Stimulated activated CD8-positive, alpha-beta memory T cell treated with anti-CD3 and anti-CD28 coated beads, Interleukin-4, amount 100 ng/mL, for 48 hours (primary cell): ENCODE data around the gene SEMA4F.

Experiments
- DNase-seq: peaks from one replicate; pipeline ENCODE4 v3.0.0-alpha.2; 2020

The SEMA4F gene

GRCh38 chr2:74668087-74668486 is 14.0 kb downstream of the SEMA4F start:
- no peak for DNase-seq

GRCh38 chr2:74670263-74670662 is 16.2 kb downstream of the SEMA4F start:
- no peak for DNase-seq

- no peak for DNase-seq
Observed at GRCh38 chr2:74671479-74671878, 17.4 kb downstream of the SEMA4F start.

DNA sequence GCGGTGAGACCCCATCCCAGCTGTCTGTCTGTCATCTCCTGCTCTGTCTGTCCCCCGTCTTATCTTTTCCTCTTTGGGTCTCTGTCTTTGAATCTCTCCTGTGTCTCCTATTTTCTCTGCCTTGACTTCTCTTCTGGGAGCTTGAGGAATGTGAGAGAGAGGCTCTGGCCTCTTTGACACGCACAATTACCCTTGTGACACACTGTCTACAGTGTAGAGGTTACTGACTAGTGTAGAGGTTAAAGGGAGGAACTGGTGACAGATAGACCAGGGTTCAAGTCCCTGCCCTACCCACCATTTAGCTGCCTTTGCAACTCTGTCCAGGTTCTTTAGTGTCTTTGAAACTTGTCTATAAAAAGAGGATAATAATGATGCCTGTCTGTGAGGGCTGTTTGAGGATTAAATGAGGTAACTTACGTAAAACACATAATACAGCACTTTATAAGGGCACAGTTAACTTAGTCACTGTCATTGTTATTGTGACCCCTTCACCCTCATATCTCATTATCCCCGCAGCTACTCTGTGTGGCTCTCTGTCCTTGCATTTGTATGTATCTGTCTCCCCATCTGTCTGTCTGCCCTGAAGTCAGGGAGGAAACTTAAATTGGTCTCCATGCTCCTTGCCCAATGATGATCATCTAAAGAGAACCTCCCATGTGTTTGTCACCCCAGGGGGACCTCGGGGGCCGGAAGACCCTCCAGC is 19.9 kb downstream of the SEMA4F start:
- no peak for DNase-seq

- DNase-seq, result no peak
Observed at GRCh38 chr2:74675090-74675489, 21.0 kb downstream of the SEMA4F start.

GRCh38 chr2:74676331-74676730 is 22.3 kb downstream of the SEMA4F start:
- no peak for DNase-seq

DNA sequence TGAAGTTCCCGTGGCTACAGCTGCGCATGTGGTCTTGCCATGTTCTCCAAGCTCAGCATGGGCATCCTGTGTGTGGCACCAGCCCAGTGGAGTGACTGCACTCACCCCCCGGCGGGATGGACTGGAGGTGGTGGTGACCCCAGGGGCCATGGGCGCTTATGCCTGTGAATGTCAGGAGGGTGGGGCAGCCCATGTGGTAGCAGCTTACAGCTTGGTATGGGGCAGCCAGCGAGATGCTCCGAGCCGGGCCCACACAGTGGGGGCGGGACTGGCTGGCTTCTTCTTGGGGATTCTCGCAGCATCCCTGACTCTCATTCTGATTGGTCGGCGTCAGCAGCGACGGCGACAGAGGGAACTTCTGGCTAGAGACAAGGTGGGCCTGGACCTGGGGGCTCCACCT is 25.6 kb downstream of the SEMA4F start:
- DNase-seq, result no peak

- DNase-seq, result no peak
Observed at GRCh38 chr2:74682501-74682900, 28.5 kb downstream of the SEMA4F start.

GRCh38 chr2:74685408-74685807 is 31.4 kb downstream of the SEMA4F start:
- DNase-seq, result no peak

DNA sequence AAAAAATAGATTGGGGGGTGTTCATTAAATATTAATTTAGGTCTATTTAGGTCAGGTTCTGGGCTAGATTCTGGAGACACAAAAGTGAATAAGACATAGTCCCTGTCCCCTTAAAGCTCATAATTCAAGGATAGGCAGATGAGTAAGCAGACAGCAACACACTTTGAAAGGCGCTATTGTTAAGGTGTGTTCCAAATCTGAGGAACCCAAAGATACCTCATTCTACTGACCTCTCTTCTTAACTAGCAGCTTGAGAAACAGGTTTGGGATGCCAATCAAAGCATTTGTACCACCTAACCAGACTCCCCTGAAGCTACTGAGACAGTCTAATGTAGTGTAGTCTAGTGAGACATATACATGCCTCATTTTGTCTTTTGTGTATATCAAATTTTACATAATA is 34.8 kb downstream of the SEMA4F start:
- DNase-seq, result no peak

DNA sequence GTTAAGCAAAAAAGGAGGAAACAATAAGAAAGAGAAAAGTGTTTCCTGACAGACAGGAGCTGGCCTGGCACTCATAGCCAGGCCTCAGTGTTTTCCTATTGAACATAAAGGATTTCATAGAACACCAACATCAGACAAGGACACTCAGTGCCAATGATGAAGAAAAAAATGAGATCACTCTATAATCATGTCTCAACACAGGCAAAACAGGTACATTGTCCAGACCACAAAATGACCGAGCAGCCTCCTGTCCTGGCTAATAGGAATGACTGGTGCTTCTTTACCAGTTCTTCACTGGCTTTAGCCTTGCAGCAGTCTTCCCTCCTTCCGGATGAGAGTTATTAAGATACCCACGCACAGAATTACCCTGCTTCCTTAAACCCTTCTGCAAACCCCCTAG is 35.6 kb downstream of the SEMA4F start:
- DNase-seq, result no peak

DNA sequence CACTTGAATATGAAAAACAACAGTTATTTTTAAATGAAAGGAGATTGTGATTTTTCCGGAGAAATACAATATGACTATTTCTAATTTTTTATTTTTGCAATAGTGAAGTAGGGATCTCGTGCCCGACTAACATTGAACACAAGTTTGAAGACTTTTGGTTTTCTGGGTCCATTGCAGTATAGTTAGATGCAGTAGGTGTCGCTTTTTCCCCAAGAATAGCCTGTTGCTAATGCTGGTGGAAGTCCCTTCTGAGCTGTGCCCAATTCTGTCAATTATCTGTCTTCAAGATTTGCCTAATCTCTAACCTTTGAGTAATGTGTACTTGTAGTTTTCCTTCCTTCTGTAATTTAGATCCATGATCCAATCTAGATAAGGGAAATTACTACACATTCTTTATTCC is 36.5 kb downstream of the SEMA4F start:
- no peak for DNase-seq

DNA sequence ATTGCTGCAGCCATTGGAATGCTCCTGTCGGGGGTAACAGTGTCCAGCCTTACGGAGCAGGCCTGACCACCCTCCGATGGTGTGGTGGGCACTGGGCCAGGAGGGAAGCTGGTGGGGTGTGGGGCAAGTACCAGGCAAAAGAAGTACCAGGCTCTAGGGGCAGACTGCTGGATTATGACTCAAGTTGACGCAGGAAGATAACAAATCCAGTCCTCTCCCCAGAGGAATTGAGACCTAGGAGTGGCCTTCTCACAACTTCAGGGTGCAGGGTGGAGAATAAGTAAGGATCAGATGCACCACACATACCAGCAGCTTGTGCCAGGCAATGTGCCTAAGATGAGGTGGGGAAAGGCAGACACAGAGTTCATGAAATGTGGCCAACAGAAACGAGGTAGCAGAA is 37.9 kb downstream of the SEMA4F start:
- no peak for DNase-seq

- DNase-seq, result no peak
Observed at GRCh38 chr2:74693213-74693612, 39.2 kb downstream of the SEMA4F start.

GRCh38 chr2:74693668-74694067 is 39.6 kb downstream of the SEMA4F start:
- DNase-seq, result no peak

- no peak for DNase-seq
Observed at GRCh38 chr2:74694281-74694680, 40.2 kb downstream of the SEMA4F start.

DNA sequence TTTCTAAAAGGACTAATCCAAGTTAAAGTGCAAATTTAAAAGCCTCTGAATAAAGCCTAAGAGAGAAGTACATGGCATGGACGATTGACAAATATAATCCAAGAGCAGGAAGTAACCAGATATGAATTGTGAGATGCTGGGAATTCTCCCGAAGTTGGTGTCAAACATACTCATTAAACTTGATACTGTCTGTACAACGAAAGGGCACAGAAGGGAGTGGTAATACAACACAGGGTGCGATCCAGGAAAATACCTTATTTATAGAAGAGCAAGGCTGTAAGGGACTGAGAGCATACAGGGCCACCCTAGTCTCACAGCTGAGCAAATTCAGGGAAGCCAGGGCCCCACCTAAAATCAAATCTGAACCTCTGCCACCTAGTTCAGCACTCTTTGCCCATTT is 41.6 kb downstream of the SEMA4F start:
- no peak for DNase-seq

- DNase-seq, result no peak
Observed at GRCh38 chr2:74696829-74697228, 42.8 kb downstream of the SEMA4F start.

DNA sequence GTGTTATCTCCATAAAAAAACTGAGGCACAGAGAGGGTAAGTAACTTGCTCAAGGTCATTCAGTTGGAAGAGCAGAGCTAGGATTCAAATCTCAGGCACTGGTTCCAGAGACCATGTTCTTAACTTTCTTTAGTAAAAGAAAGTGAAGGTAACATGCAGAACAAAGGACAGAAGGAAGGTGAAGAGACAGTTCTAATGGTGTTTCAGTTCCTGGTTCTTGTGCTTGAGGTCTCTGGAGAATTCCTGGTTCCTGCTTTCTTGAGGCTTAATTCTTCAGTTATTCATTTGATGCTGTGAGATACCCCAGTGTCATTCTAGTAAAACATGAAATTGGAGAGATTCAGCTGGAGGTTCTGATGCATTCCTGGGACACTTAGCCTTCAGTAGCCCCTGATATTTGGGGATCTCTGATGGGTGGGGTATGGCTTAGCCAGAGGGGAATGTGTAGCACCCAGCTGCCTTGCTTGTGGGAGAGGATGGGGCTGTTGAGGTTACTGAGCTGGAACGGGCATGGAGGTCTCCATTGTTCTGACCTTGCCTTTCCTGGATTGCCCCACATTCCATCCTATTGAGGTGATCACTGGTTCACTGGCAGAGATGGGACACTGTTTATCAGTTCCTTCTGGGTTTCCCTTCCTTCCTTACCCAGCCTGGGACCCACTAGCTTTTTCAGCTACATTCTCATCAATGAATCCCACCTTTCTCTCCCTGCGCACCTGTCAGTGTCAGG is 46.8 kb downstream of the SEMA4F start:
- no peak for DNase-seq

DNA sequence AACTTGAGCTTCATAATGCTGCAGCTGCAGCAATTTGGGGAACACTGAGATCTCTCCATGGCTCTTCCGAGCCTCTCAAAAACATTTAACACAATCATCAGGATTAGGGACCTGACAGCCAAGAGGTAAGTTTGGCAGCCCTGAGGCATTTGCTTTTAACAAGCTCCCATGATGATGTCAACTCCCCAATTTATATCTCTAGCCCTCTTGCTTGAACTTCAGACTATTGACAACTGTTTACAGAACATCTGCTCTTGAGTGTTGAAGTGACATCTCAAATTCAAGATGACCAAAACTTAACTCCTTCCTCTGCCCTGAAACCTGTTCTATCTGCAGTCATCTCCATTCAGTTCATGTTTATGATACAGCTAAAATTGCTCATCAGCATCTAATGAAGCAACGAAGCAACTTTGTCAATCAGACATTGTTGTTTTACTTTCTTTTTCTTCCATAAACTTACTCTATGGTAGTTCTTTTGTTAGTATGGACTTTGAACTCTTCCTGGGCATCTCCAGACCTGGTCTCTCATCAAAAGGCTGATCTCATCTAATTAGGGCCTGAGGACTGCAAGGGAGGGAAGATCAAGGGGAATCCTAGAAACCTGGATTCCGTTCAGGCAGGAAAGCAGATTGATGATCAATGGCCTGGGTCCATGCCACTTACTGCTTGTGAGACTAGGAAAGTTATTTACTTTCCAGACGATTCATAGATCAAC is 48.1 kb downstream of the SEMA4F start:
- no peak for DNase-seq

GRCh38 chr2:74703373-74703772 is 49.3 kb downstream of the SEMA4F start:
- DNase-seq, result no peak

GRCh38 chr2:74704216-74704615 is 50.2 kb downstream of the SEMA4F start:
- no peak for DNase-seq

- no peak for DNase-seq
Observed at GRCh38 chr2:74706741-74707140, 52.7 kb downstream of the SEMA4F start.

DNA sequence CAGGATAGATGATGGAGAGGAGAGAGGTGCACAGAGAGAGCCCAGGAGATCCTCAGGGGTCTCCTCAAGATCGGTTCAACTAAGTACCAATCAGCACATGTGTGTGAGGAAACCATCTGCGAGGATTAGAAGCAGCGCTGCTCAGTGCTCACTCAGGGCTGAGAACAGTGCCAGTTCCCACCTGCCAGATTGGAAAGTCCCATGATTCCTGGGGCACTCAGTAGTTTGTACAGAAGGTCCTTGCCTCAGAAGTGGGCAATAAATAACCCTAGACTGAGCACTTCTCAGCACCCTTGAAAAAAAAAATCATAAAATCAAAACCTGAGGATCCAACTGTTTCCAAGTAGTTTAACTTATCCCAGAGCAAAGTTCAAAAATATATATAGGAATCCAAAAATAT is 53.8 kb downstream of the SEMA4F start:
- DNase-seq, result no peak
